GM12891 (cell line): ENCODE measurements around the gene ADGRG4.

Experiments used
- POLR2A ChIP-seq: IDR thresholded peaks from 2 replicates; pipeline ENCODE4 v1.6.1; 2011; ENCODE audit warnings: low read depth, low read length, control low read depth
- POLR2AphosphoS5 ChIP-seq: IDR thresholded peaks from 2 replicates; pipeline ENCODE4 v1.6.1; 2011; ENCODE audit warnings: low read depth, low read length, control low read depth

GRCh38 chrX:136387951-136388502 is 87.3 kb downstream of the ADGRG4 start:
- TF ChIP-seq POLR2A (no peak), POLR2AphosphoS5 (no peak)
